Esophagus squamous epithelium (tissue), 5 donors: ENCODE data around the gene NUFIP1. TPM values are rescaled to one million over a fixed set of nuclear protein-coding genes. Genes with fewer than 3 reads are reported as not detected.

Source experiments
- DNase-seq: peaks from one replicate; lab custom pipeline; 2025; lab: John Stamatoyannopoulos, UW
- H3K27ac ChIP-seq, 4 donors: fragments of 200-600 bp; sonication (generic); one replicate each; pipeline ENCODE4 v1.5.1; 2016 to 2019; ENCODE audit warnings: mild to moderate bottlenecking in 1 of 4
- H3K27me3 ChIP-seq, 4 donors: fragments of 200-600 bp; sonication (generic); 1 replicate in 3 of 4; 2 replicates in 1 of 4; pipeline versions ENCODE4 v1.5.1 to v1.6.0; 2017 to 2021; ENCODE audit warnings: antibody characterized with exemption in 1 of 4
- H3K36me3 ChIP-seq, 3 donors: fragments of 200-600 bp; sonication (generic); one replicate each; pipeline ENCODE4 v1.5.1; 2016 to 2019
- H3K4me1 ChIP-seq, 3 donors: fragments of 200-600 bp; sonication (generic); one replicate each; pipeline ENCODE4 v1.5.1; 2017 to 2019
- H3K4me3 ChIP-seq, 4 donors: fragments of 200-600 bp; sonication (generic); 1 replicate in 3 of 4; 2 replicates in 1 of 4; pipeline ENCODE4 v1.5.1; 2016 to 2019; ENCODE audit warnings: mild to moderate bottlenecking in 2 of 4, moderate library complexity in 1 of 4
- H3K9me3 ChIP-seq, 3 donors: fragments of 200-600 bp; sonication (generic); one replicate each; pipeline ENCODE4 v1.5.1; 2016 to 2019
- CTCF ChIP-seq, 6 experiments: fragments of 450-650 bp in 4 of 6; fragments of 200-600 bp in 2 of 6; sonication (generic) in 2 of 6; IDR thresholded peaks; one replicate each; pipeline ENCODE4 v1.5.1; 2016 to 2019; ENCODE audit warnings: antibody characterized with exemption in 6 of 6, mild to moderate bottlenecking in 4 of 6, moderate library complexity in 4 of 6
- POLR2A ChIP-seq, 4 donors: fragments of 450-650 bp; IDR thresholded peaks; one replicate each; pipeline ENCODE4 v1.6.1; 2017; ENCODE audit warnings: antibody characterized with exemption in 4 of 4, mild to moderate bottlenecking in 4 of 4, moderate library complexity in 3 of 4
- WGBS, 2 donors: methylation state at CpG; one replicate each; pipeline ENCODE4 v1.1.5; 2018; 5-methylcytosine and 5-hydroxymethylcytosine counted together
- intact Hi-C: fragments of 100-400 bp; cut with DNase I; formaldehyde crosslinking; loops from one replicate; pipeline ENCODE4 v1.15.0; 2022
- total RNA-seq, 4 donors: library from RNA; depleted of rRNA; stranded (reverse); fragments of >200 nt; gene quantifications; one replicate each; pipeline ENCODE4 v1.1.0, GENCODE V29; 2016
- donor health status: DM: yes; HTN: yes; CAD: no.

Gene NUFIP1
- total RNA-seq, 4 donors from 2014 or later = 1.5 to 4.0 (median 3.3) TPM

GRCh38 chr13:44976196-44976595 is 13.1 kb downstream of the NUFIP1 start:
- Histone ChIP-seq H3K27me3 (no peaks in the 10 kb centered on the region), H3K4me1 (no peaks in the 10 kb centered on the region), H3K36me3 (peaks cover 0 to 73% (median 11%) of the 10 kb centered on the region in 3 donors), H3K9me3 (no peaks in the 10 kb centered on the region), H3K27ac (no peak overlapping the region), H3K4me3 (no peak overlapping the region)
- intact Hi-C loops = no loop called here
- TF ChIP-seq POLR2A (IDR thresholded peaks at IDR 0.05) (no peak), CTCF (IDR thresholded peaks at IDR 0.05) (no peak)
- 87 to 91% methylated on average over 3 of the region's 3 CpGs for WGBS, 2 donors
- no peak for DNase-seq

GRCh38 chr13:44974056-44974793 is 15.0 kb downstream of the NUFIP1 start:
- no peak for TF ChIP-seq POLR2A (IDR thresholded peaks at IDR 0.05)
- no peak for TF ChIP-seq CTCF (IDR thresholded peaks at IDR 0.05)
- peaks cover 0 to 5% (median 0%) of the 10 kb centered on the region in 3 donors for H3K4me1 ChIP-seq
- no peak overlapping the region for H3K4me3 ChIP-seq
- H3K36me3 ChIP-seq = peaks cover 0 to 58% (median 11%) of the 10 kb centered on the region in 3 donors
- no peaks in the 10 kb centered on the region for H3K27me3 ChIP-seq
- WGBS, 2 donors = 64 to 75% methylated on average over 9 of the region's 9 CpGs
- H3K27ac ChIP-seq = no peak overlapping the region
- intact Hi-C loops = loop anchor here (5.0 kb wide), 1 partner anchor 492 kb away; no protein-coding TSS in a partner anchor
- DNase-seq = no peak
- no peaks in the 10 kb centered on the region for H3K9me3 ChIP-seq

GRCh38 chr13:44972956-44973581 is 16.2 kb downstream of the NUFIP1 start:
- Histone ChIP-seq H3K36me3 (peaks cover 0 to 46% (median 4%) of the 10 kb centered on the region in 3 donors), H3K27me3 (no peaks in the 10 kb centered on the region), H3K9me3 (no peaks in the 10 kb centered on the region), H3K4me3 (no peak overlapping the region), H3K4me1 (peaks cover 0 to 11% (median 0%) of the 10 kb centered on the region in 3 donors), H3K27ac (no peak overlapping the region)
- DNase-seq = no peak
- 6 to 11% methylated on average over 3 of the region's 3 CpGs for WGBS, 2 donors
- intact Hi-C loops = loop anchor here (5.0 kb wide), 1 partner anchor 491 kb away; no protein-coding TSS in a partner anchor
- TF ChIP-seq CTCF (IDR thresholded peaks at IDR 0.05) (peak in 5 of 6 experiments; percentile 43 to 63 (median 58)), POLR2A (IDR thresholded peaks at IDR 0.05) (no peak)

- 83 to 89% methylated on average over 7 of the region's 7 CpGs for WGBS, 2 donors
- peaks cover 0 to 22% (median 0%) of the 10 kb centered on the region in 3 donors for H3K4me1 ChIP-seq
- intact Hi-C loops = loop anchor here (5.0 kb wide), 1 partner anchor 490 kb away; no protein-coding TSS in a partner anchor
- no peak for TF ChIP-seq POLR2A (IDR thresholded peaks at IDR 0.05)
- TF ChIP-seq CTCF (IDR thresholded peaks at IDR 0.05) = no peak
- no peak for DNase-seq
- H3K27me3 ChIP-seq = no peaks in the 10 kb centered on the region
- no peak overlapping the region for H3K4me3 ChIP-seq
- H3K9me3 ChIP-seq = no peaks in the 10 kb centered on the region
- H3K36me3 ChIP-seq = peaks cover 0 to 35% (median 0%) of the 10 kb centered on the region in 3 donors
- no peak overlapping the region for H3K27ac ChIP-seq
These were observed 17.3 kb downstream of the NUFIP1 start for GRCh38 chr13:44971656-44972595.
